HG03196 (cell line): Measurements from ENCODE around the gene VWDE.

ENCODE experiments used
- ATAC-seq: cut with Tn5 transposase; IDR thresholded peaks from one replicate; pipeline ENCODE4 v1.9.1; 2021; ENCODE audit not compliant: unreplicated experiment

The VWDE gene

DNA sequence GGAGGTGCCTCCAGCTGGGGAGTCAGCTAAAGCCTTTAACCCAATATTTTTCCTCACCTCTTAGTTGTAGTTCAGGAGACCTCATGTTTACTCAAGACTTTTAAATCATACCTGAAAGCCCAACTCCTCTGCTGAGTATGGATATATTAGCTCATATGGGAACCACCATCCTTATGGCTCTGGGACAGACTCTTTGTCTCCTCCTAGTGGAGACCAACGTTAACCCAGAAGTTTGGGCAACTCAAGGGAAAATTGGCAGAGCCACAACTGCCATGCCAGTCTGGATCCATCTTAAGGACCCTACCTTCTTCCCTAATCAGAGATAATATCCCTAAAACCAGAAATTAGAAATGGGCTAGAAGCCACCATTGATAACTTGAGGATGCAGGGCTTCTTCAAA lies 111.8 kb downstream of the VWDE start:
- no peak for ATAC-seq

- ATAC-seq = no peak
These were observed 112.9 kb downstream of the VWDE start for GRCh38 chr7:12290761-12291160.

DNA sequence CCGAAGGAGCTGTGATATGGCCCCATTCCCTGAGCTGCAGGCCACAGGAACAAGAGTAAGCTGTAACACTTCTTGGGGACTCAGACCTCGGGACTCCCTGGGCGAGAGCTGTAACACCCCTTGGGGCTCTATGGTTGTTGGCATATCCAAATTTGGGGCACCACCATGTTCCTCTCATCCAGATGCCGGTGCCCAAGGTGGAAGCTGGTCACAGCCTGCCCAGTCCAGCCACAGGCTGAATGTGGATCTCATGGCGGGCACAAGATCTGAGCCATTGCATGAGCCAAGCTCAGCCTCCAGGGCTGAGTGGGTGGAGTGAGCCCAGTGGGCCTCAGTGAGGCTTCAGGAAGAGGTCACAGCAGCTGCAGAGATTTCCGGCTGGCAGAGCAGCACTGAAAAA lies 113.7 kb downstream of the VWDE start:
- no peak for ATAC-seq

DNA sequence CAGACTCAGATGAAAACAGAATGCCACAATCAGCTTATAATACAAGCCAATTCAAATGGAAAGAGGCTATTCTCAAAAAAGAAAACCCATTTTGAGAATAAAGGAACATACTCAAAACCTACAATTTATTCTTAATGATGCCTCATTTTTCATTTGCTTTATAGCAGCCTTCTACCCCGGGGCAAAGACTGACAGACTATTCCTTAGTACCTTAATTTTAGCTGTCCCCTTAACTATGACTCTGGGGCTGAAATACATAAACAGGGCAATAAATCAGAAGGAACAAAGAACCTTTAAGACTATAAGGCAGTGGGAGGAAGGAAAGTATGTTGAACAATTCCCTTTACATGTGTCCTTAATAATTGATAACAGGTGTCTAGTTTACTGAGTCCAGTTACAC lies 115.8 kb downstream of the VWDE start:
- no peak for ATAC-seq

DNA sequence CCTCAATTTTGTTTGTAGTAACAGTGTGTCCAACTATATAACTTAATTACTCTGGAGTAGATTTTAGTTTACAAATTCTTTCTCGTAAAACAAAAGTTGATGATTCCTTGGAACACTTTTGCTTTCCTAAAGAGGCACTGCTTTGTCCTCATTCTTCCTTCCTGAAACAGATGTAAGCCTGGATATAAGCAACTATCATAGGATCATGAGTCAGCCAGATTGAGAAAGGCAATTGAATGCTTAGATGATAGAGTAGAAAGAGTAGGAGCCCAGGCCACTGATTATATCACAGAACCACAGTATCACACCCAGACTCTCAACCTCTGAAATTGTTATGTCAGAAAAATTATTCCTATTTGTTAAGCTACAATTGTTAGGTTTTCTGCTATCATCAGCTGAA lies 122.6 kb downstream of the VWDE start:
- ATAC-seq = no peak
